GM12878 (cell line): ENCODE results near the gene EPGN. TPM values are rescaled to one million over a fixed set of nuclear protein-coding genes. Genes with fewer than 3 reads are reported as not detected.

Experiments
- ATAC-seq: fragments of 200-7000 bp; cut with Tn5 transposase; 3 replicates; pipeline ENCODE4 v1.9.1; 2020; ENCODE audit warnings: mild to moderate bottlenecking, moderate library complexity
- BruUV-seq: library from RNA; stranded (reverse); fragments of 400-500 nt; replicated peaks from 2 replicates; lab custom pipeline; 2021; lab: Mats Ljungman, UMichigan
- CTCF ChIA-PET: fragments of 300-600 bp; sonication (Branson Sonifier 250); formaldehyde crosslinking; extraction: SDS; loops from one replicate; lab custom pipeline; 2021; ENCODE audit warnings: inconsistent platforms; lab: Yijun Ruan, JAX
- POLR2A ChIA-PET: fragments of 350-600 bp; formaldehyde crosslinking; extraction: SDS; loops from one replicate; lab custom pipeline; 2021; ENCODE audit warnings: inconsistent platforms; lab: Charles Lee
- RAD21 ChIA-PET: fragments of 300-600 bp; sonication (Branson Sonifier 250); formaldehyde crosslinking; loops from one replicate; lab custom pipeline; 2023; ENCODE audit warnings: antibody characterized with exemption; ENCODE audit not compliant: unreplicated experiment; lab: Charles Lee
- SMC1A ChIA-PET: fragments of 300-600 bp; sonication (Branson Sonifier 250); formaldehyde crosslinking; loops from one replicate; lab custom pipeline; 2023; ENCODE audit not compliant: unreplicated experiment, uncharacterized antibody; lab: Charles Lee
- DNase-seq: peaks from one replicate; pipeline ENCODE4 v3.0.0-alpha.2; 2011; ENCODE audit warnings: low read depth, low spot score
- FAIRE-seq: peaks from 3 replicates; lab custom pipeline; 2011; peaks lifted over from hg19 to GRCh38; lab: Jason Lieb, UNC
- H2AFZ ChIP-seq: 2 replicates; pipeline ENCODE4 v1.6.0; 2011; ENCODE audit warnings: low read depth, low read length, control low read depth; ENCODE audit not compliant: control insufficient read depth
- H3K27ac ChIP-seq: 2 replicates; pipeline ENCODE4 v1.5.1; 2011; ENCODE audit warnings: control low read depth; ENCODE audit not compliant: control insufficient read depth, insufficient read depth
- H3K27me3 ChIP-seq, 2 experiments: replicated peaks in 1 of 2; 2 replicates each; pipeline versions ENCODE4 v1.6.0 to v1.6.1; 2011; ENCODE audit warnings: low read length in 1 of 2; ENCODE audit not compliant: control insufficient read depth in 2 of 2, insufficient read depth in 2 of 2
- H3K36me3 ChIP-seq, 2 experiments: 2 replicates each; pipeline ENCODE4 v1.5.1; 2011; ENCODE audit warnings: low read length in 1 of 2; ENCODE audit not compliant: control insufficient read depth in 2 of 2, insufficient read depth in 2 of 2
- H3K4me1 ChIP-seq: 2 replicates; pipeline ENCODE4 v1.6.1; 2011; ENCODE audit warnings: mild to moderate bottlenecking, low read length, moderate library complexity, mixed read lengths; ENCODE audit not compliant: control insufficient read depth, insufficient read depth
- H3K4me2 ChIP-seq: 2 replicates; pipeline ENCODE4 v1.6.0; 2011; ENCODE audit warnings: control low read depth; ENCODE audit not compliant: control insufficient read depth, insufficient read depth
- H3K4me3 ChIP-seq: fragments of 200-600 bp; sonication (generic); 2 replicates; pipeline ENCODE4 v1.5.1; 2016
- H3K79me2 ChIP-seq: 2 replicates; pipeline ENCODE4 v1.6.0; 2011; ENCODE audit warnings: low read length; ENCODE audit not compliant: control insufficient read depth, insufficient read depth
- H3K9ac ChIP-seq: 2 replicates; pipeline ENCODE4 v1.8.0; 2011; ENCODE audit warnings: low read length, control low read depth, mixed read lengths; ENCODE audit not compliant: control insufficient read depth, insufficient read depth
- H3K9me3 ChIP-seq: replicated peaks from 3 replicates; pipeline ENCODE4 v1.5.1; 2011; ENCODE audit warnings: mild to moderate bottlenecking, low read length; ENCODE audit not compliant: control insufficient read depth, insufficient read depth
- H4K20me1 ChIP-seq: 2 replicates; pipeline ENCODE4 v1.6.0; 2011; ENCODE audit not compliant: control insufficient read depth, insufficient read depth
- BRCA1 ChIP-seq: IDR thresholded peaks from 2 replicates; pipeline ENCODE4 v1.6.1; 2011; ENCODE audit warnings: low read depth, low read length, improper control_type of control experiment
- CBX5 ChIP-seq: sonication (generic); IDR thresholded peaks from 2 replicates; pipeline ENCODE4 v1.6.1; 2016; ENCODE audit warnings: low read depth, moderate library complexity, mild to moderate bottlenecking, inconsistent platforms
- ESRRA ChIP-seq: IDR thresholded peaks from 2 replicates; pipeline ENCODE4 v1.6.1; 2012; ENCODE audit warnings: mild to moderate bottlenecking, low read length, improper control_type of control experiment
- FOS ChIP-seq: IDR thresholded peaks from 3 replicates; pipeline ENCODE4 v1.6.1; 2011; ENCODE audit warnings: borderline replicate concordance; ENCODE audit not compliant: insufficient read length; ENCODE audit errors: extremely low read depth
- HDAC2 ChIP-seq: fragments of 200-600 bp; sonication (generic); IDR thresholded peaks from 2 replicates; pipeline ENCODE4 v1.6.1; 2017
- IKZF2 ChIP-seq, 2 experiments: fragments of 450-650 bp; IDR thresholded peaks; 2 replicates each; pipeline ENCODE4 v1.6.1; 2017; ENCODE audit warnings: mild to moderate bottlenecking in 2 of 2, moderate library complexity in 2 of 2
- JUNB ChIP-seq: IDR thresholded peaks from 2 replicates; pipeline ENCODE4 v1.6.1; 2016; ENCODE audit warnings: antibody characterized with exemption, mild to moderate bottlenecking
- MXI1 ChIP-seq: fragments of 150-350 bp; IDR thresholded peaks from 2 replicates; pipeline ENCODE4 v1.6.1; 2011; ENCODE audit warnings: low read depth, mild to moderate bottlenecking, inconsistent platforms, low read length, improper control_type of control experiment
- SREBF1 ChIP-seq: IDR thresholded peaks from 2 replicates; pipeline ENCODE4 v1.6.1; 2012; ENCODE audit warnings: mild to moderate bottlenecking, low read length
- TCF3 ChIP-seq: IDR thresholded peaks from 2 replicates; pipeline ENCODE4 v1.6.1; 2012; ENCODE audit warnings: low read depth, mild to moderate bottlenecking, low read length, borderline replicate concordance; ENCODE audit not compliant: insufficient read depth
- ZSCAN29 ChIP-seq: fragments of 450-650 bp; IDR thresholded peaks from 2 replicates; pipeline ENCODE4 v1.6.1; 2017; ENCODE audit warnings: mild to moderate bottlenecking, moderate library complexity
- WGBS: methylation state at CpG from one replicate; pipeline ENCODE4 v1.1.6; 2016; ENCODE audit warnings: low lambda C conversion rate; ENCODE audit not compliant: insufficient replicate concordance, insufficient coverage; ENCODE audit errors: missing lambda C conversion rate; 5-methylcytosine and 5-hydroxymethylcytosine counted together
- in situ Hi-C: fragments of 300-500 bp; cut with MboI; formaldehyde crosslinking; loops from 9 replicates; pipeline ENCODE4 v1.14.3; 2018; ENCODE audit warnings: mixed read lengths
- intact Hi-C: fragments of 100-400 bp; cut with micrococcal nuclease; formaldehyde crosslinking; loops from one replicate; pipeline ENCODE4 v1.14.2; 2022; ENCODE audit not compliant: unreplicated experiment
- polyA plus RNA-seq, 11 experiments: library from polyadenylated mRNA; depleted of rRNA in 4 of 11; unstranded in 6 of 11; stranded (reverse) in 5 of 11; fragments of >200 nt; fragmentation: Nextera tagmentation in 4 of 11; fragmentation: Illumina TruSeq in 1 of 11; extraction: Ambion mirVana in 4 of 11; extraction: Trizol in 1 of 11; gene quantifications; 1 replicate in 1 of 11; 2 replicates in 10 of 11; pipeline versions ENCODE4 v1.2.1 to v1.2.3, GENCODE V29; 2011 to 2016; ENCODE audit warnings: inconsistent platforms in 2 of 11, missing spikeins in 2 of 11, low read depth in 1 of 11
- total RNA-seq, 4 experiments: library from RNA; depleted of rRNA in 3 of 4; stranded (reverse); fragments of >200 nt in 3 of 4; fragmentation: Illumina TruSeq in 1 of 4; extraction: Trizol in 1 of 4; gene quantifications; 2 replicates each; pipeline versions ENCODE4 v1.2.1 to v1.2.3, GENCODE V29; 2013 to 2021

The EPGN gene
- total and polyA plus RNA-seq, 10 of the 15 experiments (the other 5 are each of a cell fraction or from before 2014, with no cell fraction given) = 0.06 to 0.54 (median 0.28) TPM; not detected in 6

- no peaks in the 10 kb centered on the region for H3K9me3 ChIP-seq
- no peak for DNase-seq
- no peaks in the 10 kb centered on the region for H4K20me1 ChIP-seq
- H3K36me3 ChIP-seq = no peaks in the 10 kb centered on the region
- H2AFZ ChIP-seq = no peak overlapping the region
- CTCF ChIA-PET = interaction anchor here (1.1 to 1.3 kb wide), 3 partner anchors 10 to 347 kb away, joined by 3 to 5 read pairs (median 4); no protein-coding TSS in a partner anchor
- intact Hi-C loops = no loop called here
- ATAC-seq = no peak
- no peak overlapping the region for H3K9ac ChIP-seq
- no TSS peak for BruUV-seq
- no peak overlapping the region for H3K27ac ChIP-seq
- no peaks in the 10 kb centered on the region for H3K4me1 ChIP-seq
- H3K4me3 ChIP-seq = no peak overlapping the region
- RAD21 ChIA-PET = no interaction called here
- H3K27me3 ChIP-seq = peaks cover 0 to 3% of the 10 kb centered on the region in 2 experiments; a peak in 1 of 4 replicates
- in situ Hi-C loops = no loop called here
- POLR2A ChIA-PET = no interaction called here
- SMC1A ChIA-PET = interaction anchor here (1.6 kb wide), 1 partner anchor 43 kb away, joined by 4 read pairs; no protein-coding TSS in a partner anchor
- WGBS = 17% methylated on average over 3 of the region's 3 CpGs
- FAIRE-seq = no peak
- no peaks in the 10 kb centered on the region for H3K79me2 ChIP-seq
- H3K4me2 ChIP-seq = no peak overlapping the region
- TF ChIP-seq MXI1 (no peak), CBX5 (no peak), BRCA1 (no peak), SREBF1 (no peak), IKZF2 (IDR thresholded peaks at IDR 0.05) (no peak), ZSCAN29 (no peak), FOS (no peak), ESRRA (no peak), HDAC2 (no peak), TCF3 (no peak), JUNB (no peak)
Observed at GRCh38 chr4:74327762-74328161, 19.5 kb downstream of the EPGN start.
